Gastroesophageal sphincter (tissue), 4 donors: ENCODE data around the gene PRKACA. TPM values are rescaled to one million over a fixed set of nuclear protein-coding genes. Genes with fewer than 3 reads are reported as not detected.

Experiments
- ATAC-seq: fragments of 150-250 bp; one replicate; pipeline ENCODE4 v1.9.1; 2016; ENCODE audit warnings: mild to moderate bottlenecking, moderate library complexity
- H3K27ac ChIP-seq, 4 donors: fragments of 200-600 bp; sonication (generic) in 3 of 4; 1 replicate in 3 of 4; 2 replicates in 1 of 4; pipeline ENCODE4 v1.5.1; 2016 to 2019
- H3K27me3 ChIP-seq: fragments of 200-600 bp; sonication (generic); one replicate; pipeline ENCODE4 v1.5.1; 2019
- H3K36me3 ChIP-seq, 2 donors: fragments of 200-600 bp; sonication (generic); one replicate each; pipeline ENCODE4 v1.5.1; 2019; ENCODE audit warnings: control low read depth in 1 of 2
- H3K4me1 ChIP-seq, 3 donors: fragments of 200-600 bp; sonication (generic); 1 replicate in 2 of 3; 2 replicates in 1 of 3; pipeline ENCODE4 v1.5.1; 2016 to 2019; ENCODE audit warnings: control low read depth in 2 of 3
- H3K4me3 ChIP-seq, 2 donors: fragments of 200-600 bp; sonication (generic); one replicate each; pipeline ENCODE4 v1.5.1; 2019; ENCODE audit warnings: mild to moderate bottlenecking in 1 of 2, moderate library complexity in 1 of 2
- H3K9me3 ChIP-seq, 3 donors: fragments of 200-600 bp; sonication (generic); one replicate each; pipeline ENCODE4 v1.5.1; 2017 to 2019; ENCODE audit warnings: control low read depth in 2 of 3
- EP300 ChIP-seq: sonication (generic); formaldehyde crosslinking; IDR thresholded peaks from one replicate; pipeline ENCODE4 v1.6.1; 2017; ENCODE audit warnings: antibody characterized with exemption, mild to moderate bottlenecking
- POLR2A ChIP-seq, 2 donors: fragments of 450-650 bp; IDR thresholded peaks; one replicate each; pipeline ENCODE4 v1.6.1; 2017; ENCODE audit warnings: antibody characterized with exemption in 2 of 2, mild to moderate bottlenecking in 2 of 2, moderate library complexity in 1 of 2
- POLR2AphosphoS5 ChIP-seq: sonication (generic); formaldehyde crosslinking; IDR thresholded peaks from one replicate; pipeline ENCODE4 v1.6.1; 2017; ENCODE audit warnings: antibody characterized with exemption
- WGBS, 2 donors: methylation state at CpG; one replicate each; pipeline ENCODE4 v1.1.5; 2018; ENCODE audit warnings: low coverage in 1 of 2; 5-methylcytosine and 5-hydroxymethylcytosine counted together
- total RNA-seq, 4 donors: library from RNA; depleted of rRNA; stranded (reverse); fragments of >200 nt; gene quantifications; one replicate each; pipeline ENCODE4 v1.1.0, GENCODE V29; 2016
- TF ChIP-seq, protein P1 (sequence below), 4 experiments: fragments of 200-600 bp in 2 of 4; fragments of 450-650 bp in 2 of 4; sonication (generic) in 1 of 4; IDR thresholded peaks; one replicate each; pipeline ENCODE4 v1.5.1; 2017 to 2019; ENCODE audit warnings: antibody characterized with exemption in 4 of 4, mild to moderate bottlenecking in 2 of 4, moderate library complexity in 2 of 4

Gene PRKACA
- total RNA-seq, 4 donors from 2014 or later = 62.3 to 138 (median 76.6) TPM

DNA sequence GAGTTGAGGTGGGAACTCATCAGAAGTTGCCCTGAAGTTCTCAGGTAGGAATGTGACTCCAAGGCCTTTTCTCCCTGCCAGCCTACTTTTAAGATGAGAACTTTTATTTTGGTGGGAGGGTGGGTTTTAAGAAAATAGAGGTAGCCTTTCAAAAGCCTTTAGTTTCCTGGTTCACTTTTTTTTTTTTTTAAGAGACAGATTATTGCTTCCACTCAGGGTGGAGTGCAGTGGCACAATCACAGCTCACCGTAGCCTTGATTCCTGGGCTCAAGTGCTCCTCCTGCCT is 34.9 kb downstream of the PRKACA start:
- H3K27me3 ChIP-seq = no peaks in the 10 kb centered on the region
- 70 to 80% methylated on average over 1 of the region's 1 CpG for WGBS, 2 donors
- no peak for ATAC-seq
- H3K9me3 ChIP-seq = no peaks in the 10 kb centered on the region
- peaks cover 0 to 2% of the 10 kb centered on the region in 2 donors for H3K36me3 ChIP-seq
- no peak overlapping the region for H3K4me3 ChIP-seq
- TF ChIP-seq POLR2AphosphoS5 (no peak), POLR2A (IDR thresholded peaks at IDR 0.05) (no peak), EP300 (no peak)
- TF ChIP-seq, protein P1, sequence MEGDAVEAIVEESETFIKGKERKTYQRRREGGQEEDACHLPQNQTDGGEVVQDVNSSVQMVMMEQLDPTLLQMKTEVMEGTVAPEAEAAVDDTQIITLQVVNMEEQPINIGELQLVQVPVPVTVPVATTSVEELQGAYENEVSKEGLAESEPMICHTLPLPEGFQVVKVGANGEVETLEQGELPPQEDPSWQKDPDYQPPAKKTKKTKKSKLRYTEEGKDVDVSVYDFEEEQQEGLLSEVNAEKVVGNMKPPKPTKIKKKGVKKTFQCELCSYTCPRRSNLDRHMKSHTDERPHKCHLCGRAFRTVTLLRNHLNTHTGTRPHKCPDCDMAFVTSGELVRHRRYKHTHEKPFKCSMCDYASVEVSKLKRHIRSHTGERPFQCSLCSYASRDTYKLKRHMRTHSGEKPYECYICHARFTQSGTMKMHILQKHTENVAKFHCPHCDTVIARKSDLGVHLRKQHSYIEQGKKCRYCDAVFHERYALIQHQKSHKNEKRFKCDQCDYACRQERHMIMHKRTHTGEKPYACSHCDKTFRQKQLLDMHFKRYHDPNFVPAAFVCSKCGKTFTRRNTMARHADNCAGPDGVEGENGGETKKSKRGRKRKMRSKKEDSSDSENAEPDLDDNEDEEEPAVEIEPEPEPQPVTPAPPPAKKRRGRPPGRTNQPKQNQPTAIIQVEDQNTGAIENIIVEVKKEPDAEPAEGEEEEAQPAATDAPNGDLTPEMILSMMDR (IDR thresholded peaks at IDR 0.05) = no peak
- peaks cover 0 to 27% (median 19%) of the 10 kb centered on the region in 3 donors for H3K4me1 ChIP-seq
- H3K27ac ChIP-seq = peak overlapping the region in 2 of 4 donors; percentile 92 to 95

DNA sequence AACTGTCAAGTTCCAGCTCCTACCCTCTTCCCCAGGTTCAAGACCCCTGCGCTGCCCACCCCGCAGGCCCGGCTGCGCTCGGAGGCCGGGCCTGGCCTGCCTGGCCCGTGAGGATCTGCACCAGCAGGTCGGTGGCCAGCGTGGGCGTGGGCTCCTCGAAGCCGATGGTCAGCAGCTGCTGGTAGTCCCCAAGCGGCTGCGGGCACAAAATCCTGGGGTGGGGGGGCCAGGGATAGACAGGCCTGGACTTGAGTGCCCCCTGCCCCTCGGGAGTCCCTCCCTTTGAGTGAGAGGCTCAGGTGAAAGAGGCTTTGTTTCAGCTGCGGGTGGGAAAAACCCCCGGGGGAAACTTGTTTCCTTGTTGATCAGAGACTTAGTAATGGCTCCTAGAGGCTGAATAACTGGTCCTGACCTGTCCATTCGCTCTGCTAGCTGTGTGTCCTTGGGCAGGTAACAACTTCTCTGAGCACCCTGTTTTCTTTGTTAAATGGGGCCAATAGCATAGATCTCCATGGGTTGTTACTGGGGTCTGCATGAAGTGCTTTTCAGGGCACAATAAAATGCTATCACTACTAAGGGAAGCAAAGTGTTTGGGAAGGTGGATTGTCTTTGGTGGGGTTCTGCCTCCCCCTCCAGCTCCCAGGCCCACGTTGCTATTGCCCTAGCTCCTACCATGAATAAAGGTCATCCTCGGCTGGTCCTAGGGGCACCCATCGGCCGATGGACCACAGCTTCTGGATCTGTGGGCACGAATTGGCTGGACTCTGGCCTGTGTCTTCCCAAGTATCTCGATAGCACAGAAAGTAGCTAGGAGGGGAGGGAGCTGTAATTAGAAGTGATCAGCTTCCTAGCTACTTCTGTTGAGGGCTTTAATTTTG is 35.5 kb downstream of the PRKACA start:
- H3K4me3 ChIP-seq = peak overlapping the region; percentile 55 to 83
- 14 to 51% methylated on average over 1 to 7 of the region's 24 CpGs for WGBS, 2 donors
- peak overlapping the region; percentile 61 to 96 (median 94) for H3K27ac ChIP-seq
- no peaks in the 10 kb centered on the region for H3K9me3 ChIP-seq
- no peak for TF ChIP-seq POLR2A (IDR thresholded peaks at IDR 0.05)
- TF ChIP-seq EP300 = no peak
- TF ChIP-seq, protein P1 (IDR thresholded peaks at IDR 0.05) = no peak
- no peak for TF ChIP-seq POLR2AphosphoS5
- H3K27me3 ChIP-seq = no peaks in the 10 kb centered on the region
- H3K4me1 ChIP-seq = peaks cover 0 to 27% (median 19%) of the 10 kb centered on the region in 3 donors
- ATAC-seq = no peak
- no peaks in the 10 kb centered on the region for H3K36me3 ChIP-seq

DNA sequence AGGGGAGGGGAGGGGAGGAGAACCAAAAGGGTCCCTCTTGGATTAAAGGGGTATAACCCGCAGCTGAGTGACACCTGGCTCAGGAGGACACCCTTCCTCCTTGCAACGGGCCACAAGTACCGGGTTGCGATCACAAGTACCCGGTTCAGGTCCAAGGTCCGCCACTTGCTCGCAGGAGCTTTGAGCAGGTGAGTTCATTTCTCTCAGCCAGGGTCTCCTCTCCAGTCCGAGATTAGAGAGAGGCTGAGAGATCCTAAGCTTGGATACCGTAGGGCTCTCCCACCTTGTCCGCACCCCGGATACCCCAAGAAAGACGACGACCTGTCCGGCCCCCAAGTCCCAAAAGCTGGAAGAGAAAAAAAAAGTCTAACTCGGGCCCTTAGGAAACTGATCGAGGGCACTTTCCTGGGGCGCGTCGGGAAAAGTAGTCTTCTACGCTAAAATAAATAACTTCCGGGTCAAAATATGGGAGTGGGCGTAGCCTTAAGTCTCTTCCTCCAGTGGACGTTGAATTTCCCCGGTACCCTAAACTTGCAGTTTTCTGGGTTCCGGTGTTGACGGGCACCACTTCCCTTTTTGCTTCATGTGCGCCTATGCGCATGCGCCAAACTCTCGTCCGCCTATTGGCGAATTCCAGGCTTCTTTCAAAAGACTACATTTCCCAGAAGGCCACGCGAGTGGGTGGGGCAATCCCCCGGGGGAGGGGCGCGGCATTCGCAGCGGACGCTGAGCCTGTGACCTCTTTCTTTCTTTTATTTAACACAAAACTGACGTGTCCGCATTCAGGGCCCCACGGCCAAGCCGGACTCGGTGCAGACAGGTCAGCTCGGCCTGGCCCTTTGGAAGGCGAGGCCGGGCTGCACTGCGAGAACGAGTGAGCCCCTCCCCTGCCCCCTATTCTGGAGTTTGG is 36.4 kb downstream of the PRKACA start:
- peak; percentile 98 for ATAC-seq
- peaks cover 0 to 27% (median 19%) of the 10 kb centered on the region in 3 donors for H3K4me1 ChIP-seq
- H3K27me3 ChIP-seq = no peaks in the 10 kb centered on the region
- TF ChIP-seq, protein P1 (IDR thresholded peaks at IDR 0.05) = peak in 2 of 4 experiments; percentile 7 to 24
- no peak for TF ChIP-seq EP300
- peak; percentile 77 for TF ChIP-seq POLR2AphosphoS5
- peak; percentile 78 for TF ChIP-seq POLR2A (IDR thresholded peaks at IDR 0.05)
- WGBS, 2 donors = 0 to 1% methylated on average over 6 to 18 of the region's 50 CpGs
- H3K36me3 ChIP-seq = no peaks in the 10 kb centered on the region
- H3K27ac ChIP-seq = peak overlapping the region; percentile 92 to 96 (median 96)
- peak overlapping the region; percentile 79 to 83 for H3K4me3 ChIP-seq
- no peaks in the 10 kb centered on the region for H3K9me3 ChIP-seq

DNA sequence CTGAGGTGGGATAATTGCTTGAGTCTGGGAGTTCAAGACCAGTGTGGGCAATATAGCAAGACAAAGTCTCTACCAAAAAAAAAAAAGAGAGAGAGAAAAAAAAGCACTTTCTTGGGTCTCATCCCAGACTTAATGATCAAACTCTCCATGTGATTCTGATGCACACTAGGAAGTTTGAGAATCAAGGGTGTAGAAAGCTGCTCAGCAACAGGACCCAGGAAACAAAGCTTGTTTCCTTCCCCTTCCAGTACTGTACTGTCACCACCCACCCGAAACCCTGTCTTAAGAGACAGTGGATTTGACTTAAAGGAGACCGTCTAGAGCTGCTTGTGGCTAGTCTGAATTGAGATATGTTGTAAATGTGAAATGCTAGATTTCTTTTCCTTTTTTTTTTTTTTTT is 39.2 kb downstream of the PRKACA start:
- TF ChIP-seq, protein P1 (IDR thresholded peaks at IDR 0.05) = no peak
- no peak for TF ChIP-seq POLR2A (IDR thresholded peaks at IDR 0.05)
- no peak for TF ChIP-seq POLR2AphosphoS5
- no peak for TF ChIP-seq EP300
- no peak overlapping the region for H3K27ac ChIP-seq

More for the DNA sequence above, 39.2 kb downstream of the PRKACA start:
- Histone ChIP-seq H3K4me3 (no peak overlapping the region), H3K4me1 (peaks cover 0 to 52% (median 25%) of the 10 kb centered on the region in 3 donors), H3K27me3 (no peaks in the 10 kb centered on the region), H3K9me3 (no peaks in the 10 kb centered on the region), H3K36me3 (no peaks in the 10 kb centered on the region)
- WGBS, 2 donors = 69 to 84% methylated on average over 2 of the region's 2 CpGs
- no peak for ATAC-seq
